Lower lobe of right lung (tissue), 2 donors: ENCODE results near the gene GOLGA6L7. TPM values are rescaled to one million over a fixed set of nuclear protein-coding genes. Genes with fewer than 3 reads are reported as not detected.
"Not testable (repeated sequence)": the region's sequence is repeated elsewhere in the genome, so short reads cannot be mapped to it uniquely, and the experiment has no call there.

Source experiments
- ATAC-seq, 2 donors: fragments of 200-7000 bp; cut with Tn5 transposase; one replicate each; pipeline ENCODE4 v1.9.1; 2020 to 2022; ENCODE audit warnings: mild to moderate bottlenecking in 2 of 2, moderate library complexity in 2 of 2
- DNase-seq: peaks from one replicate; pipeline ENCODE4 v3.0.0-alpha.2; 2020
- H3K27ac ChIP-seq: fragments of 200-600 bp; one replicate; pipeline ENCODE4 v1.8.0; 2022
- H3K27me3 ChIP-seq: fragments of 200-600 bp; one replicate; pipeline ENCODE4 v1.8.0; 2022; ENCODE audit warnings: low read depth
- H3K36me3 ChIP-seq: fragments of 200-600 bp; one replicate; pipeline ENCODE4 v1.8.0; 2022; ENCODE audit warnings: mild to moderate bottlenecking
- H3K4me1 ChIP-seq: fragments of 200-600 bp; one replicate; pipeline ENCODE4 v1.8.0; 2022
- H3K4me3 ChIP-seq: fragments of 200-600 bp; one replicate; pipeline ENCODE4 v1.8.0; 2022; ENCODE audit warnings: mild to moderate bottlenecking
- H3K9me3 ChIP-seq: fragments of 200-600 bp; one replicate; pipeline ENCODE4 v1.8.0; 2022
- intact Hi-C: fragments of 100-400 bp; cut with DNase I; formaldehyde crosslinking; loops from one replicate; pipeline ENCODE4 v1.11.0; 2022
- total RNA-seq: library from RNA; stranded (reverse); fragmentation: NEBNext Ultra II Directional; extraction: Animal tissue kit (Norgen Biotek cat#: 25700); gene quantifications from one replicate; pipeline ENCODE4 v1.2.1, GENCODE V29; 2021
- donor health status: DM: no; HTN: yes; CAD: no; lungs with severe emphysema.

The GOLGA6L7 gene
- total RNA-seq, 1 donor from 2014 or later, result not detected

GRCh38 chr15:28821420-28821819 lies 27.0 kb downstream of the GOLGA6L7 start:
- H3K4me1 ChIP-seq, intact Hi-C loops: not testable (repeated sequence)

GRCh38 chr15:28819930-28820295 lies 28.5 kb downstream of the GOLGA6L7 start:
- H3K4me3 ChIP-seq, H3K27me3 ChIP-seq, intact Hi-C loops, DNase-seq, H3K4me1 ChIP-seq, H3K36me3 ChIP-seq, H3K27ac ChIP-seq, H3K9me3 ChIP-seq, ATAC-seq: not testable (repeated sequence)

More at GRCh38 chr15:28821420-28821819, 27.0 kb downstream of the GOLGA6L7 start:
- H3K9me3 ChIP-seq, H3K36me3 ChIP-seq, H3K27ac ChIP-seq, H3K27me3 ChIP-seq, H3K4me3 ChIP-seq, DNase-seq, ATAC-seq: not testable (repeated sequence)

GRCh38 chr15:28819019-28819929 lies 29.2 kb downstream of the GOLGA6L7 start:
- DNase-seq, H3K27ac ChIP-seq, ATAC-seq, H3K36me3 ChIP-seq, H3K4me3 ChIP-seq, H3K4me1 ChIP-seq, H3K27me3 ChIP-seq, intact Hi-C loops, H3K9me3 ChIP-seq: not testable (repeated sequence)

GRCh38 chr15:28818168-28818567 lies 30.3 kb downstream of the GOLGA6L7 start:
- H3K27ac ChIP-seq, H3K4me1 ChIP-seq, DNase-seq, H3K9me3 ChIP-seq, H3K36me3 ChIP-seq, intact Hi-C loops, H3K27me3 ChIP-seq, H3K4me3 ChIP-seq, ATAC-seq: not testable (repeated sequence)

- ATAC-seq, DNase-seq, H3K27ac ChIP-seq, intact Hi-C loops, H3K36me3 ChIP-seq, H3K4me3 ChIP-seq, H3K27me3 ChIP-seq, H3K4me1 ChIP-seq, H3K9me3 ChIP-seq: not testable (repeated sequence)
Measured at GRCh38 chr15:28814059-28814458, 34.4 kb downstream of the GOLGA6L7 start.

- intact Hi-C loops, H3K36me3 ChIP-seq, H3K4me1 ChIP-seq, H3K4me3 ChIP-seq, H3K27me3 ChIP-seq, ATAC-seq, DNase-seq, H3K9me3 ChIP-seq, H3K27ac ChIP-seq: not testable (repeated sequence)
Measured at GRCh38 chr15:28813392-28813791, 35.1 kb downstream of the GOLGA6L7 start.

- H3K27ac ChIP-seq, H3K4me1 ChIP-seq, H3K27me3 ChIP-seq, H3K36me3 ChIP-seq, H3K9me3 ChIP-seq, ATAC-seq, intact Hi-C loops, H3K4me3 ChIP-seq, DNase-seq: not testable (repeated sequence)
Measured at GRCh38 chr15:28811852-28812550, 36.4 kb downstream of the GOLGA6L7 start.

- H3K4me1 ChIP-seq, H3K27ac ChIP-seq, H3K36me3 ChIP-seq, ATAC-seq, intact Hi-C loops, DNase-seq, H3K4me3 ChIP-seq, H3K27me3 ChIP-seq, H3K9me3 ChIP-seq: not testable (repeated sequence)
Measured at GRCh38 chr15:28810444-28810843, 38.0 kb downstream of the GOLGA6L7 start.

GRCh38 chr15:28808136-28808535 lies 40.3 kb downstream of the GOLGA6L7 start:
- H3K27ac ChIP-seq, ATAC-seq, DNase-seq, H3K4me3 ChIP-seq, intact Hi-C loops, H3K27me3 ChIP-seq, H3K4me1 ChIP-seq, H3K36me3 ChIP-seq, H3K9me3 ChIP-seq: not testable (repeated sequence)

- intact Hi-C loops, H3K4me3 ChIP-seq, H3K36me3 ChIP-seq, H3K9me3 ChIP-seq, H3K27me3 ChIP-seq, ATAC-seq, DNase-seq, H3K27ac ChIP-seq, H3K4me1 ChIP-seq: not testable (repeated sequence)
Measured at GRCh38 chr15:28800366-28800765, 48.1 kb downstream of the GOLGA6L7 start.

GRCh38 chr15:28798234-28798633 lies 50.2 kb downstream of the GOLGA6L7 start:
- intact Hi-C loops, ATAC-seq, H3K4me1 ChIP-seq, H3K27ac ChIP-seq, DNase-seq, H3K4me3 ChIP-seq, H3K36me3 ChIP-seq, H3K27me3 ChIP-seq, H3K9me3 ChIP-seq: not testable (repeated sequence)
